GM12874 (cell line): ENCODE measurements around the gene IGLL5.

Experiments
- CTCF ChIP-seq: IDR thresholded peaks from 2 replicates; pipeline ENCODE4 v1.5.1; 2011; ENCODE audit warnings: low read depth, mild to moderate bottlenecking, control low read depth, low read length, moderate library complexity; ENCODE audit not compliant: insufficient read depth

IGLL5 gene

GRCh38 chr22:22941831-22942510 lies 54.4 kb downstream of the IGLL5 start:
- TF ChIP-seq CTCF: no peak

- peak; percentile 88 for TF ChIP-seq CTCF
These were observed 55.1 kb downstream of the IGLL5 start for GRCh38 chr22:22942511-22943329.

DNA sequence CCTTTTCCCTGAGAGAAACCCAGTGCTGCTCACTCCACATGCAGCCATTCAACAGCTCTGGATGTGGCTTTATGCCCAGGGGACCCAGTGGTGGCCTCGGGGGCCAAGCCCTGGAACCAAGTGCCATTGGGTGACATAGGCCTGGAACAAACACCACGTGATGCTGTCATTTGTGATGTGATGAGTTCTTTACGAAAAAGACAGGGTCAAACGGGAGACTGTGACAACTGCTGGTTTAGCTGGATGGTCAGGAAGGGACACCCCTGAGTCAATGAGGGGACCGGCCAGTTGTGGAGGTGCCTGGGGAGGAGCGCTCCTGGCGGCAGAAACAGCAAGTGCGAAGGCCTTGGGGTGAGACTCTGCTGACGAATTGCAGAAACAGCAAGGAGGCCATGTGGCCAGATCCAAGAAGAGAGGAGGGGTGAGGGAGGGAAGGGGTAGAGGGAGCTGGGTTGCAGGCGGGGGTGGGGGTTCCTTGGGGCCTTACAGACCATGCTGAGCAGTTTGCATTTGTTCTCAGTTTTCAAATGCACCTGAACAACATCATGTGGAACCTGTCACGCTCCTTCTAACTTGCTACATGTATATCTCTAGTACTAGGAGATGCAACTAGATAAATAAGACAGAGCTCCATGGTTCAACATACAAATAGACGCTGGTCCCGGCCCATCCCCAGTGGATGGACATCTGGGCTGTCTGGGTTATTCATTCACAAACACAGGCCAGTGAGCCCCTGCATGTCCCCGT lies 56.1 kb downstream of the IGLL5 start:
- peak; percentile 64 for TF ChIP-seq CTCF

DNA sequence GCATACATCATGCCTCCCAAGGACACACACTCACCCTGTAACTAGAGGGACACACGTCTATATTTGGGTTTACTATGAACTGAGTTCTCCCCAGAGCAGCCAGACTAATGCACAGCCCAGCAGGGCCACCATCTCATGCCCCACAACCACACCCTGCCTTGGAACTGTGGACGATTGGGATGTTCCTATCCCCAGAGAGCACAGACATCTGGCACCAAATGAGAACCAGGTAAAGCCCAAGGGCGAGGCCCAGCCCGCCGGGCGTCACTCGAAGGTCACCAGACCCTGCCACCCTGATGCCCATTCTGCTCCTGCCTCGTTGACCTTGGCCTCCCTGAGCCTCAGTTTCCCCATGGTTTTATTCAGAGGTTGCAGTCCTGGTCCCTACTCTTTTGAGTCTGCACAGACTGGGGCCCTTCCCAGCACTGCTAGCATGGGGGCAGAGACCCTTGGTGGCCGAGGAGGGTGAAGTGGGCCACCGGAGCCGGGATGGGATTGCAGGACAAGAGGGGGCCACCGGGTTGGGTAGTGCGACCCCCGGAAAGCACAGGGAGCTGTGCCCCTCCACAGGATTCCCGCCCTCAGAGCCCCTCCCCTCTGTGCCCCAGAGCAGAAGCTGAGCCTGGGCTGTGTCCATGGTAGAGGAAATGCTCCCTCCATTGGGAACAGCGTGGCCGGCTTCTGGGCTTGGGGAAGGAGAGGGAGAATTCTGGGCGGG lies 56.8 kb downstream of the IGLL5 start:
- TF ChIP-seq CTCF: no peak

- TF ChIP-seq CTCF: no peak
These were observed 57.6 kb downstream of the IGLL5 start for GRCh38 chr22:22945195-22945594.
